Endodermal cell (in vitro differentiated cells): Measurements from ENCODE around the gene CDH23. TPM values are rescaled to one million over a fixed set of nuclear protein-coding genes. Genes with fewer than 3 reads are reported as not detected.

ENCODE experiments used
- DNase-seq: peaks from one replicate; pipeline ENCODE4 v3.0.0-alpha.2; 2017
- H3K27ac ChIP-seq: 2 replicates; pipeline ENCODE4 v1.5.1; 2013; ENCODE audit warnings: mild to moderate bottlenecking, low read depth, low read length, moderate library complexity
- H3K27me3 ChIP-seq: 2 replicates; pipeline ENCODE4 v1.6.1; 2013; ENCODE audit warnings: mild to moderate bottlenecking, low read length, moderate library complexity; ENCODE audit not compliant: insufficient read depth, control insufficient read depth, poor library complexity, severe bottlenecking
- H3K36me3 ChIP-seq: 2 replicates; pipeline ENCODE4 v1.7.0; 2013; ENCODE audit warnings: mild to moderate bottlenecking, low read length, moderate library complexity; ENCODE audit not compliant: control insufficient read depth, insufficient read depth
- H3K4me1 ChIP-seq: one replicate; pipeline ENCODE4 v1.7.0; 2013; ENCODE audit warnings: low read length; ENCODE audit not compliant: control insufficient read depth, insufficient read depth
- H3K4me3 ChIP-seq: 2 replicates; pipeline ENCODE4 v1.5.1; 2013; ENCODE audit warnings: mild to moderate bottlenecking, low read length, moderate library complexity
- H3K9ac ChIP-seq: 2 replicates; pipeline ENCODE4 v1.6.1; 2013; ENCODE audit warnings: mild to moderate bottlenecking, low read length, moderate library complexity; ENCODE audit not compliant: poor library complexity, severe bottlenecking; ENCODE audit errors: extremely low read depth
- H3K9me3 ChIP-seq: 2 replicates; pipeline ENCODE4 v1.6.1; 2013; ENCODE audit warnings: mild to moderate bottlenecking, low read length, moderate library complexity; ENCODE audit not compliant: control insufficient read depth
- H3K27ac Mint-ChIP-seq: 2 replicates; pipeline ENCODE4 v1.8.0; 2020; ENCODE audit warnings: mixed read lengths
- H3K27me3 Mint-ChIP-seq: 2 replicates; pipeline ENCODE4 v1.8.0; 2021; ENCODE audit warnings: mild to moderate bottlenecking, mixed read lengths; ENCODE audit not compliant: insufficient read depth
- H3K36me3 Mint-ChIP-seq: 2 replicates; pipeline ENCODE4 v1.8.0; 2020; ENCODE audit warnings: low read depth, mixed read lengths
- H3K4me1 Mint-ChIP-seq: 2 replicates; pipeline ENCODE4 v1.8.0; 2020; ENCODE audit warnings: mixed read lengths
- H3K4me3 Mint-ChIP-seq: 2 replicates; pipeline ENCODE4 v1.8.0; 2020; ENCODE audit warnings: mild to moderate bottlenecking, moderate library complexity, mixed read lengths
- H3K9me3 Mint-ChIP-seq: 2 replicates; pipeline ENCODE4 v1.8.0; 2020; ENCODE audit warnings: mild to moderate bottlenecking, mixed read lengths
- CTCF ChIP-seq: fragments of 200-600 bp; sonication (generic); conservative IDR thresholded peaks from 2 replicates; pipeline ENCODE4 v1.5.0; 2021; ENCODE audit warnings: antibody characterized with exemption, mild to moderate bottlenecking
- WGBS, 2 experiments: methylation state at CpG; one replicate each; pipeline versions ENCODE4 v1.1.5 to v1.1.7; 2013; ENCODE audit warnings: missing lambda C conversion rate in 2 of 2, mixed read lengths in 1 of 2; ENCODE audit not compliant: insufficient coverage in 1 of 2, insufficient read length in 1 of 2; 5-methylcytosine and 5-hydroxymethylcytosine counted together
- total RNA-seq, 2 donors: library from RNA; stranded (reverse); fragmentation: NEBNext Ultra II Directional in 1 of 2; extraction: Animal tissue kit (Norgen Biotek cat#: 25700) in 1 of 2; gene quantifications; 2 replicates in 1 of 2; 3 replicates in 1 of 2; pipeline ENCODE4 v1.2.1, GENCODE V29; 2021

The CDH23 gene
- total RNA-seq, 2 donors from 2014 or later: 2.1 to 4.2 TPM

GRCh38 chr10:71474702-71475242, 78.1 kb downstream of the CDH23 start:
- Histone ChIP-seq H3K27me3 (no peaks in the 10 kb centered on the region), H3K9me3 (no peaks in the 10 kb centered on the region), H3K36me3 (no peaks in the 10 kb centered on the region), H3K4me1 (no peaks in the 10 kb centered on the region), H3K27ac (no peak overlapping the region), H3K4me3 (no peak overlapping the region), H3K9ac (no peak overlapping the region)
- WGBS, 2 experiments: 86 to 97% methylated on average over 4 to 7 of the region's 7 CpGs
- DNase-seq: no peak
- no peaks in the 10 kb centered on the region for H3K9me3 Mint-ChIP-seq
- H3K4me3 Mint-ChIP-seq: no peak overlapping the region
- H3K27me3 Mint-ChIP-seq: no peaks in the 10 kb centered on the region
- no peak for TF ChIP-seq CTCF
- peaks cover 7% of the 10 kb centered on the region for H3K4me1 Mint-ChIP-seq
- no peaks in the 10 kb centered on the region for H3K36me3 Mint-ChIP-seq
- no peak overlapping the region for H3K27ac Mint-ChIP-seq

GRCh38 chr10:71475243-71475871, 78.6 kb downstream of the CDH23 start:
- Histone ChIP-seq H3K4me1 (no peaks in the 10 kb centered on the region), H3K36me3 (no peaks in the 10 kb centered on the region), H3K27ac (no peak overlapping the region), H3K27me3 (no peaks in the 10 kb centered on the region), H3K9me3 (no peaks in the 10 kb centered on the region), H3K9ac (no peak overlapping the region), H3K4me3 (no peak overlapping the region)
- Mint-ChIP-seq H3K4me3 (no peak overlapping the region), H3K36me3 (no peaks in the 10 kb centered on the region), H3K9me3 (no peaks in the 10 kb centered on the region), H3K27ac (no peak overlapping the region), H3K4me1 (peaks cover 7% of the 10 kb centered on the region), H3K27me3 (no peaks in the 10 kb centered on the region)
- peak; percentile 87 for DNase-seq
- WGBS, 2 experiments: 79 to 81% methylated on average over 11 to 13 of the region's 13 CpGs
- TF ChIP-seq CTCF: no peak

- no peaks in the 10 kb centered on the region for H3K36me3 ChIP-seq
- no peaks in the 10 kb centered on the region for H3K4me1 ChIP-seq
- H3K9me3 ChIP-seq: no peaks in the 10 kb centered on the region
- no peak for TF ChIP-seq CTCF
- H3K36me3 Mint-ChIP-seq: no peaks in the 10 kb centered on the region
- no peak overlapping the region for H3K4me3 Mint-ChIP-seq
- no peaks in the 10 kb centered on the region for H3K27me3 ChIP-seq
- DNase-seq: no peak
- 91 to 96% methylated on average over 8 to 9 of the region's 9 CpGs for WGBS, 2 experiments
- no peaks in the 10 kb centered on the region for H3K27me3 Mint-ChIP-seq
- H3K9me3 Mint-ChIP-seq: no peaks in the 10 kb centered on the region
- peaks cover 7% of the 10 kb centered on the region for H3K4me1 Mint-ChIP-seq
- H3K27ac Mint-ChIP-seq: no peak overlapping the region
- H3K9ac ChIP-seq: no peak overlapping the region
- H3K27ac ChIP-seq: no peak overlapping the region
- no peak overlapping the region for H3K4me3 ChIP-seq
These were observed 79.7 kb downstream of the CDH23 start for GRCh38 chr10:71476228-71477011.
